ENCODE measurements around the gene CDON. TPM values are rescaled to one million over a fixed set of nuclear protein-coding genes. Genes with fewer than 3 reads are reported as not detected.

The CDON gene
- total RNA-seq, 1 donor, result 2.6 TPM

GRCh38 chr11:125945797-125946520 lies 116.7 kb downstream of the CDON start, which contains the start of gene VSIG10L2:
VSIG10L2 (plus strand) TSS chr11:125946044; CDS start chr11:125946056, 12 bp downstream.
- TF ChIP-seq CTCF (IDR thresholded peaks at IDR 0.05; ENCODE audit: insufficient read depth, low read depth, low read length), result no peak
- H3K4me3 ChIP-seq (ENCODE audit: low read depth, low read length), result no peak within 1 kb of the TSS
- DNase-seq (ENCODE audit: low read depth), result no peak

GRCh38 chr11:125945011-125945796 lies 117.5 kb downstream of the CDON start:
- DNase-seq (ENCODE audit: low read depth), result no peak
- no peak for TF ChIP-seq CTCF (IDR thresholded peaks at IDR 0.05; ENCODE audit: insufficient read depth, low read depth, low read length)
- H3K4me3 ChIP-seq (ENCODE audit: low read depth, low read length), result no peak overlapping the region

GRCh38 chr11:125944350-125945010 lies 118.2 kb downstream of the CDON start:
- no peak overlapping the region for H3K4me3 ChIP-seq (ENCODE audit: low read depth, low read length)
- TF ChIP-seq CTCF (IDR thresholded peaks at IDR 0.05; ENCODE audit: insufficient read depth, low read depth, low read length), result no peak

GRCh38 chr11:125943661-125944349 lies 118.9 kb downstream of the CDON start:
- no peak overlapping the region for H3K4me3 ChIP-seq (ENCODE audit: low read depth, low read length)
- no peak for DNase-seq (ENCODE audit: low read depth)
- TF ChIP-seq CTCF (IDR thresholded peaks at IDR 0.05; ENCODE audit: insufficient read depth, low read depth, low read length), result no peak

More at GRCh38 chr11:125944350-125945010, 118.2 kb downstream of the CDON start:
- DNase-seq (ENCODE audit: low read depth), result no peak

GRCh38 chr11:125942771-125943428 lies 119.8 kb downstream of the CDON start:
- H3K4me3 ChIP-seq (ENCODE audit: low read depth, low read length), result no peak overlapping the region
- no peak for DNase-seq (ENCODE audit: low read depth)
- no peak for TF ChIP-seq CTCF (IDR thresholded peaks at IDR 0.05; ENCODE audit: insufficient read depth, low read depth, low read length)
